ENCODE measurements around the gene DENND4A. TPM values are rescaled to one million over a fixed set of nuclear protein-coding genes. Genes with fewer than 3 reads are reported as not detected.

The DENND4A gene
- total RNA-seq, 1 experiment from 2014 or later: 62.4 TPM

DNA sequence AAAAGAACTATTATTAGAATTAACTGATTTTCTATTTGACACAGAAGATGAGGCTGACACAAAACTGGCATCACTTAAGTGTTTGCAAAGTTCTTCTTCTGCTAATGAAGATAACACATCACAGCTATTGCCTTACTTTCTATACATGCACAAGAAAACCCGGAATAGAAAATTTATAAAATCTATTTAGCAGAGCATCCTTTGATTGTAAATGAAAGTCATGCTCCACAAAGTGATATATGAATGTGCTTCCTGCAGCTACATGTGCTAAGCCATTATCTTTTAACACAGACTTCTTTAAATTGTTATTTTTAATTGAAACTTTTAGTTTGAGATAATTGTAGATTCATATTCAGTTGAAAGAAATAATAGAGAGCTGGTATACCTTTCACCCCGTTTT, 27.0 kb downstream of the DENND4A start:
- no peak overlapping the region for H3K4me2 ChIP-seq (ENCODE audit: low read depth, low read length, poor library complexity, severe bottlenecking)
- no peaks in the 10 kb centered on the region for H3K9me2 ChIP-seq (replicated peaks; ENCODE audit: insufficient read depth, low read length)
- no peaks in the 10 kb centered on the region for H3K36me3 ChIP-seq (ENCODE audit: insufficient read depth, low read length)
- H3K4me3 ChIP-seq (ENCODE audit: low read length): no peak overlapping the region
- H3K79me2 ChIP-seq (ENCODE audit: low read length): peaks cover 97% of the 10 kb centered on the region
- no peaks in the 10 kb centered on the region for H3K27me3 ChIP-seq (ENCODE audit: low read length)
- no peak overlapping the region for H3K9ac ChIP-seq (ENCODE audit: low read length)
- DNase-seq: no peak
- H2AFZ ChIP-seq (ENCODE audit: low read length): no peak overlapping the region
- 0 out of 2 replicates have a peak overlapping the region, but pooled peaks have one; percentile 28 for H3K27ac ChIP-seq (ENCODE audit: low read length)
- H4K20me1 ChIP-seq (ENCODE audit: insufficient read depth, low read depth, low read length): no peaks in the 10 kb centered on the region
- H3K9me3 ChIP-seq (ENCODE audit: low read length): no peaks in the 10 kb centered on the region
- peaks cover 44% of the 10 kb centered on the region for H3K4me1 ChIP-seq (ENCODE audit: low read length)

GRCh38 chr15:65762914-65763787, 28.9 kb downstream of the DENND4A start:
- Histone ChIP-seq H3K9me2 (replicated peaks; ENCODE audit: insufficient read depth, low read length) (no peaks in the 10 kb centered on the region), H3K4me3 (ENCODE audit: low read length) (no peak overlapping the region), H3K36me3 (ENCODE audit: insufficient read depth, low read length) (no peaks in the 10 kb centered on the region), H3K9ac (ENCODE audit: low read length) (no peak overlapping the region), H4K20me1 (ENCODE audit: insufficient read depth, low read depth, low read length) (no peaks in the 10 kb centered on the region), H3K4me2 (ENCODE audit: low read depth, low read length, poor library complexity, severe bottlenecking) (no peak overlapping the region), H3K27ac (ENCODE audit: low read length) (no peak overlapping the region), H3K9me3 (ENCODE audit: low read length) (no peaks in the 10 kb centered on the region), H3K79me2 (ENCODE audit: low read length) (peaks cover 95% of the 10 kb centered on the region), H3K27me3 (ENCODE audit: low read length) (no peaks in the 10 kb centered on the region), H2AFZ (ENCODE audit: low read length) (no peak overlapping the region), H3K4me1 (ENCODE audit: low read length) (peaks cover 31% of the 10 kb centered on the region)
- no peak for DNase-seq

DNA sequence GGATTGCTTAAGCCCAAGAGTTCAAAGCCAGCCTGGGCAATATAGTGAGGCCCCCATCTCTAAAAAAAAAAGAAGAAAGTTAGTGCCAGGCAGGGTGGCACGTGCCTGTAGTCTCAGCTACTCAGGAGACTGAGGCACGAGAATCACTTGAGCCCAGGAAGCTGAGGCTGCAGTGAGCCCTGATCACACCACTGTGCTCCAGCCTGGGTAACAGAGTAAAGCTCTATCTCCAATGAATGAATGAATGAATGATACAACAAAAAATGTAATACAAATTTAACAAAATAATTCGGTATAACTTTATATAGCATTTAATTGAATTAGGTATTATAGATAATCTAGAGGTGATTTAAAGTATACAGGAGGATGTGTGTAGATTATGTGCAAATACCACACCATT, 29.7 kb downstream of the DENND4A start:
- no peak for DNase-seq
- Histone ChIP-seq H3K79me2 (ENCODE audit: low read length) (peaks cover 94% of the 10 kb centered on the region), H4K20me1 (ENCODE audit: insufficient read depth, low read depth, low read length) (no peaks in the 10 kb centered on the region), H2AFZ (ENCODE audit: low read length) (no peak overlapping the region), H3K4me1 (ENCODE audit: low read length) (peaks cover 24% of the 10 kb centered on the region), H3K9ac (ENCODE audit: low read length) (no peak overlapping the region), H3K9me3 (ENCODE audit: low read length) (no peaks in the 10 kb centered on the region), H3K9me2 (replicated peaks; ENCODE audit: insufficient read depth, low read length) (no peaks in the 10 kb centered on the region), H3K4me3 (ENCODE audit: low read length) (no peak overlapping the region), H3K36me3 (ENCODE audit: insufficient read depth, low read length) (no peaks in the 10 kb centered on the region), H3K4me2 (ENCODE audit: low read depth, low read length, poor library complexity, severe bottlenecking) (no peak overlapping the region), H3K27me3 (ENCODE audit: low read length) (no peaks in the 10 kb centered on the region), H3K27ac (ENCODE audit: low read length) (no peak overlapping the region)

GRCh38 chr15:65761210-65761926, 30.7 kb downstream of the DENND4A start:
- no peak overlapping the region for H3K9ac ChIP-seq (ENCODE audit: low read length)
- peaks cover 24% of the 10 kb centered on the region for H3K4me1 ChIP-seq (ENCODE audit: low read length)
- no peak overlapping the region for H3K27ac ChIP-seq (ENCODE audit: low read length)
- no peaks in the 10 kb centered on the region for H3K27me3 ChIP-seq (ENCODE audit: low read length)
- no peak for DNase-seq
- H3K36me3 ChIP-seq (ENCODE audit: insufficient read depth, low read length): no peaks in the 10 kb centered on the region
- H3K9me2 ChIP-seq (replicated peaks; ENCODE audit: insufficient read depth, low read length): no peaks in the 10 kb centered on the region
- H3K4me3 ChIP-seq (ENCODE audit: low read length): no peak overlapping the region
- H4K20me1 ChIP-seq (ENCODE audit: insufficient read depth, low read depth, low read length): no peaks in the 10 kb centered on the region
- H3K79me2 ChIP-seq (ENCODE audit: low read length): peaks cover 89% of the 10 kb centered on the region
- no peaks in the 10 kb centered on the region for H3K9me3 ChIP-seq (ENCODE audit: low read length)
- H2AFZ ChIP-seq (ENCODE audit: low read length): no peak overlapping the region
- no peak overlapping the region for H3K4me2 ChIP-seq (ENCODE audit: low read depth, low read length, poor library complexity, severe bottlenecking)

- Histone ChIP-seq H3K27me3 (ENCODE audit: low read length) (no peaks in the 10 kb centered on the region), H3K79me2 (ENCODE audit: low read length) (peaks cover 89% of the 10 kb centered on the region), H3K4me2 (ENCODE audit: low read depth, low read length, poor library complexity, severe bottlenecking) (no peak overlapping the region), H4K20me1 (ENCODE audit: insufficient read depth, low read depth, low read length) (no peaks in the 10 kb centered on the region), H2AFZ (ENCODE audit: low read length) (no peak overlapping the region), H3K27ac (ENCODE audit: low read length) (no peak overlapping the region), H3K9ac (ENCODE audit: low read length) (no peak overlapping the region), H3K4me3 (ENCODE audit: low read length) (no peak overlapping the region), H3K9me3 (ENCODE audit: low read length) (no peaks in the 10 kb centered on the region), H3K4me1 (ENCODE audit: low read length) (peaks cover 28% of the 10 kb centered on the region), H3K36me3 (ENCODE audit: insufficient read depth, low read length) (peaks cover 7% of the 10 kb centered on the region; the same call in 1 of the 2 replicates), H3K9me2 (replicated peaks; ENCODE audit: insufficient read depth, low read length) (no peaks in the 10 kb centered on the region)
- no peak for DNase-seq
These were observed 32.7 kb downstream of the DENND4A start for GRCh38 chr15:65759441-65759840.

DNA sequence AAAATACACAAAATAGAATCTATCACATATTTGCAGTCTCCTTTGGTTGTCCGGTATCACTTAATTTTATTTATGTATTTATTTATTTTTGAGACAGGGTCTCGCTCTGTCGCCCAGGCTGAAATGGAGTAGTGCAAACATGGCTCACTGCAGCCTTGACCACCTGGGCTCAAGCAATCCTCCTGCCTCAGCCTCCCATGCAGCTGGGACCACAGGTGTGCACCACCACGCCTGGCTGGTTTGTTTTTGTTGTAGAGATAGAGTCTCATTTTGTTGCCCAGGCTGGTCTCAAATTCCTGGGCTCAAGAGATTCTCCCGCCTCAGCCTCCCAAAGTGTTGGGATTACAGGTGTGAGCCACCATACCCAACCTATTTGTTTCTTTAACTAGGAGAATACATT, 33.9 kb downstream of the DENND4A start:
- no peaks in the 10 kb centered on the region for H3K9me2 ChIP-seq (replicated peaks; ENCODE audit: insufficient read depth, low read length)
- H2AFZ ChIP-seq (ENCODE audit: low read length): no peak overlapping the region
- no peaks in the 10 kb centered on the region for H3K27me3 ChIP-seq (ENCODE audit: low read length)
- no peaks in the 10 kb centered on the region for H4K20me1 ChIP-seq (ENCODE audit: insufficient read depth, low read depth, low read length)
- no peak overlapping the region for H3K9ac ChIP-seq (ENCODE audit: low read length)
- H3K4me3 ChIP-seq (ENCODE audit: low read length): no peak overlapping the region
- H3K79me2 ChIP-seq (ENCODE audit: low read length): peaks cover 85% of the 10 kb centered on the region
- H3K4me1 ChIP-seq (ENCODE audit: low read length): peaks cover 26% of the 10 kb centered on the region
- H3K9me3 ChIP-seq (ENCODE audit: low read length): no peaks in the 10 kb centered on the region
- no peak for DNase-seq
- peaks cover 7% of the 10 kb centered on the region; the same call in 1 of the 2 replicates for H3K36me3 ChIP-seq (ENCODE audit: insufficient read depth, low read length)
- H3K4me2 ChIP-seq (ENCODE audit: low read depth, low read length, poor library complexity, severe bottlenecking): no peak overlapping the region
- H3K27ac ChIP-seq (ENCODE audit: low read length): no peak overlapping the region

- H3K4me1 ChIP-seq (ENCODE audit: low read length): peaks cover 28% of the 10 kb centered on the region
- no peak for DNase-seq
- H3K9ac ChIP-seq (ENCODE audit: low read length): no peak overlapping the region
- H2AFZ ChIP-seq (ENCODE audit: low read length): no peak overlapping the region
- H3K9me2 ChIP-seq (replicated peaks; ENCODE audit: insufficient read depth, low read length): no peaks in the 10 kb centered on the region
- peaks cover 7% of the 10 kb centered on the region; the same call in 1 of the 2 replicates for H3K36me3 ChIP-seq (ENCODE audit: insufficient read depth, low read length)
- no peaks in the 10 kb centered on the region for H3K27me3 ChIP-seq (ENCODE audit: low read length)
- H3K79me2 ChIP-seq (ENCODE audit: low read length): peaks cover 78% of the 10 kb centered on the region
- H3K4me2 ChIP-seq (ENCODE audit: low read depth, low read length, poor library complexity, severe bottlenecking): no peak overlapping the region
- no peak overlapping the region for H3K4me3 ChIP-seq (ENCODE audit: low read length)
- H3K9me3 ChIP-seq (ENCODE audit: low read length): no peaks in the 10 kb centered on the region
- no peak overlapping the region for H3K27ac ChIP-seq (ENCODE audit: low read length)
- H4K20me1 ChIP-seq (ENCODE audit: insufficient read depth, low read depth, low read length): no peaks in the 10 kb centered on the region
These were observed 34.8 kb downstream of the DENND4A start for GRCh38 chr15:65757256-65757655.

GRCh38 chr15:65752151-65752700, 39.9 kb downstream of the DENND4A start:
- Histone ChIP-seq H3K79me2 (ENCODE audit: low read length) (peaks cover 54% of the 10 kb centered on the region), H2AFZ (ENCODE audit: low read length) (no peak overlapping the region), H4K20me1 (ENCODE audit: insufficient read depth, low read depth, low read length) (no peaks in the 10 kb centered on the region), H3K4me3 (ENCODE audit: low read length) (no peak overlapping the region), H3K27ac (ENCODE audit: low read length) (no peak overlapping the region), H3K36me3 (ENCODE audit: insufficient read depth, low read length) (peaks cover 22% of the 10 kb centered on the region; the same call in 1 of the 2 replicates), H3K9ac (ENCODE audit: low read length) (no peak overlapping the region), H3K4me2 (ENCODE audit: low read depth, low read length, poor library complexity, severe bottlenecking) (no peak overlapping the region), H3K4me1 (ENCODE audit: low read length) (peaks cover 33% of the 10 kb centered on the region), H3K9me2 (replicated peaks; ENCODE audit: insufficient read depth, low read length) (no peaks in the 10 kb centered on the region), H3K27me3 (ENCODE audit: low read length) (no peaks in the 10 kb centered on the region), H3K9me3 (ENCODE audit: low read length) (no peaks in the 10 kb centered on the region)
- no peak for DNase-seq
